ENCODE results near the gene METTL27. TPM values are rescaled to one million over a fixed set of nuclear protein-coding genes. Genes with fewer than 3 reads are reported as not detected.
"Not testable (repeated sequence)": the region's sequence is repeated elsewhere in the genome, so short reads cannot be mapped to it uniquely, and the experiment has no call there.

METTL27 gene
- total RNA-seq, 3 donors from 2014 or later = 1.6 to 10.6 (median 7.0) TPM

GRCh38 chr7:73801577-73801976 is 40.7 kb downstream of the METTL27 start:
- TF ChIP-seq POLR2AphosphoS5 (IDR thresholded peaks at IDR 0.05) (no peak), POLR2A (IDR thresholded peaks at IDR 0.05) (no peak)
- TF ChIP-seq, protein P1, sequence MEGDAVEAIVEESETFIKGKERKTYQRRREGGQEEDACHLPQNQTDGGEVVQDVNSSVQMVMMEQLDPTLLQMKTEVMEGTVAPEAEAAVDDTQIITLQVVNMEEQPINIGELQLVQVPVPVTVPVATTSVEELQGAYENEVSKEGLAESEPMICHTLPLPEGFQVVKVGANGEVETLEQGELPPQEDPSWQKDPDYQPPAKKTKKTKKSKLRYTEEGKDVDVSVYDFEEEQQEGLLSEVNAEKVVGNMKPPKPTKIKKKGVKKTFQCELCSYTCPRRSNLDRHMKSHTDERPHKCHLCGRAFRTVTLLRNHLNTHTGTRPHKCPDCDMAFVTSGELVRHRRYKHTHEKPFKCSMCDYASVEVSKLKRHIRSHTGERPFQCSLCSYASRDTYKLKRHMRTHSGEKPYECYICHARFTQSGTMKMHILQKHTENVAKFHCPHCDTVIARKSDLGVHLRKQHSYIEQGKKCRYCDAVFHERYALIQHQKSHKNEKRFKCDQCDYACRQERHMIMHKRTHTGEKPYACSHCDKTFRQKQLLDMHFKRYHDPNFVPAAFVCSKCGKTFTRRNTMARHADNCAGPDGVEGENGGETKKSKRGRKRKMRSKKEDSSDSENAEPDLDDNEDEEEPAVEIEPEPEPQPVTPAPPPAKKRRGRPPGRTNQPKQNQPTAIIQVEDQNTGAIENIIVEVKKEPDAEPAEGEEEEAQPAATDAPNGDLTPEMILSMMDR (IDR thresholded peaks at IDR 0.05) = no peak
- Histone ChIP-seq H3K27me3 (no peaks in the 10 kb centered on the region), H3K9me3 (no peaks in the 10 kb centered on the region), H3K36me3 (no peaks in the 10 kb centered on the region), H3K27ac (no peak overlapping the region), H3K4me1 (no peaks in the 10 kb centered on the region), H3K4me3 (no peak overlapping the region)
- no peak for DNase-seq (ENCODE audit: low spot score in 2 of 2)
- intact Hi-C loops (cut with DNase I; ENCODE audit: low total_unique reads) = no loop called here

DNA sequence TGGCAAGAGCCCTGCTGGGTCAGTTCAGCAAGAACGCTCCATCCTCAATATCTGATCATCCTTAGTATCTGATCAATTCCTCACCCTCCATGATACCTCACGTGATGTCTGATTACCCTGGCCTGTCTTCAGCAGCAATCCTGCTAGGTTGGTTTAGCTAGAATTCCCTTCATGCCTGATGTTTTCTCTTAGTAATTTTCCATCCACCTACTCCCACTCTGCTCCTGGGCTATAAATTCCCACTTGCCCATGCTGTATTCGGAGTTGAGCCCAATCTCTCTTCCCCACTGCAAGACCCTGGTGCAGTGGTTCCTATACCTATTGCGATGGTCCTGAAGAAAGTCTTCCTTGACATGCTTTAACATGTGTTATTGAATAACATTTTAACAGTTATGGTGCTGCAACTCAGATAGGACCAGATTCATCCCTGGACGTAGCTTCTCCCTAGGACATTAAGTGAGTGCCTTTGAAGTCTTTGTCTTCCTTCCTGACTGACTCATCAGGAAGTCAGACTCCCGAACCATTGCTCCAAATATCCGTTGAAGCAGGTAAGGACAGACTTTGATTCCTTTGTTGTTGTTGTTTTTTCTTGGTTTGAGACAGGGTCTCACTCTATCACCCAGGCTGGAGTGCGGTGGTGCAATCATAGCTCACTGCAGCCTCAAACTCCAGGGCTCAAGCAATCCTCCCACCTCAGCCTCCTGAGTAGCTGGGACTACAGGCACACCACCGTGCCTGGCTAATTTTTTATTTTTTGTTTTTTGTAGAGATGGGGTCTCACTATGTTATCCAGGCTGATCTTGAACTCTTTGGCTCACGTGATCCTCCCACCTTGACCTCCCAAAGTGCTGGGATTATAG is 42.8 kb downstream of the METTL27 start:
- H3K4me3 ChIP-seq = no peak overlapping the region
- H3K4me1 ChIP-seq = no peaks in the 10 kb centered on the region
- no peaks in the 10 kb centered on the region for H3K9me3 ChIP-seq
- intact Hi-C loops (cut with DNase I; ENCODE audit: low total_unique reads) = no loop called here
- no peaks in the 10 kb centered on the region for H3K36me3 ChIP-seq
- TF ChIP-seq POLR2A (IDR thresholded peaks at IDR 0.05) (no peak), POLR2AphosphoS5 (IDR thresholded peaks at IDR 0.05) (no peak)
- TF ChIP-seq, protein P1 (IDR thresholded peaks at IDR 0.05) = no peak
- no peaks in the 10 kb centered on the region for H3K27me3 ChIP-seq
- no peak for DNase-seq (ENCODE audit: low spot score in 2 of 2)
- no peak overlapping the region for H3K27ac ChIP-seq

- H3K36me3 ChIP-seq; H3K4me3 ChIP-seq; H3K9me3 ChIP-seq; intact Hi-C loops (cut with DNase I; ENCODE audit: low total_unique reads); H3K27ac ChIP-seq; DNase-seq (ENCODE audit: low spot score in 2 of 2); H3K4me1 ChIP-seq; H3K27me3 ChIP-seq: not testable (repeated sequence)
Observed at GRCh38 chr7:73797176-73797575, 45.1 kb downstream of the METTL27 start.

GRCh38 chr7:73796656-73797055 is 45.7 kb downstream of the METTL27 start:
- H3K4me1 ChIP-seq; DNase-seq (ENCODE audit: low spot score in 2 of 2); H3K9me3 ChIP-seq; H3K27me3 ChIP-seq; H3K27ac ChIP-seq; H3K36me3 ChIP-seq; H3K4me3 ChIP-seq; intact Hi-C loops (cut with DNase I; ENCODE audit: low total_unique reads): not testable (repeated sequence)

DNA sequence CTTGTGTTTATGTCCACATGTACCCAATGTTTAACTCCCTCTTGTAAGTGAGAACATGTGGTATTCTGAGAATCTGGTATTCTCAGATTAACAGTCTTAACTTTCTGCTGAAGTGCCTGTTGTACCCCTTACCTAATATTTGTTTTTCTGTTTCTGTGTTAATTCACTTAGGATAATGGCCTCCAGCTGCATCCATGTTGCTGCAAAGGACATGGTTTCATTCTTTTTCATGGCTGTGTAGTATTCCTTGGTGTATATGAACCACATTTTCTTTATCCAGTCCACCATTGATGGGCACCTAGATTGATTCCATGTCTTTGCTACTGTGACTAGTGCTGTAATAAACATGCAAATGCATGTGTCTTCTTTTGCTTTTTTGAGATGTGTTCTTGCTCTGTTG is 47.1 kb downstream of the METTL27 start:
- H3K27ac ChIP-seq; intact Hi-C loops (cut with DNase I; ENCODE audit: low total_unique reads): not testable (repeated sequence)

DNA sequence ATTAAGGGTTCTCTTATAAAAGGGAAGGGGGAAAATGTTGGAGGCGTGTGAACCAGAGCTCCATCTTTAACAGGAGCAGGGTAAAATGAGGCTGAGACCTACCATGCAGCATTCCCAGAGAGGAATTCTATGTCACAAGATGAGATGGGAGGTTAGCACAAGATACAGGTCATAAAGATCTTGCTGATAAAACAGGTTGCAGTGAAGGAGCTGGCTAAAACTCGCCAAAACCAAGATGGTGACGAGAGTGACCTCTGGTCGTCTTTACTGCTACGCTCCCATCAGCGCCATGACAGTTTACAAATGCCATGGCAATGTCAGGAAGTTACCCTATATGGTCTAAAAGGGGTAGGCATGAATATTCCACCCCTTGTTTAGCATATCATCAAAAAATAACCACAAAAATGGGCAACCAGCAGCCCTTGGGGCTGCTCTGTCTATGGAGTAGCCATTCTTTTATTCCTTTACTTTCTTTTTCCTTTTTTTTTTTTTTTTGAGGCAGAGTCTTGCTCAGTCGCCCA is 51.1 kb downstream of the METTL27 start:
- H3K36me3 ChIP-seq; intact Hi-C loops (cut with DNase I; ENCODE audit: low total_unique reads); H3K27ac ChIP-seq; H3K4me3 ChIP-seq; H3K9me3 ChIP-seq; H3K27me3 ChIP-seq; DNase-seq (ENCODE audit: low spot score in 2 of 2); H3K4me1 ChIP-seq: not testable (repeated sequence)

More for the DNA sequence above, 47.1 kb downstream of the METTL27 start:
- H3K4me1 ChIP-seq; DNase-seq (ENCODE audit: low spot score in 2 of 2); H3K4me3 ChIP-seq; H3K36me3 ChIP-seq; H3K9me3 ChIP-seq; H3K27me3 ChIP-seq: not testable (repeated sequence)

- DNase-seq (ENCODE audit: low spot score in 2 of 2) = no peak
- intact Hi-C loops (cut with DNase I; ENCODE audit: low total_unique reads) = no loop called here
- TF ChIP-seq, protein P1 (IDR thresholded peaks at IDR 0.05) = no peak
- TF ChIP-seq POLR2A (IDR thresholded peaks at IDR 0.05) (no peak), POLR2AphosphoS5 (IDR thresholded peaks at IDR 0.05) (no peak)
Observed at GRCh38 chr7:73789051-73789450, 53.3 kb downstream of the METTL27 start.

GRCh38 chr7:73787786-73788048 is 54.6 kb downstream of the METTL27 start:
- intact Hi-C loops (cut with DNase I; ENCODE audit: low total_unique reads); H3K36me3 ChIP-seq; H3K27ac ChIP-seq; H3K4me1 ChIP-seq; H3K4me3 ChIP-seq; DNase-seq (ENCODE audit: low spot score in 2 of 2); H3K27me3 ChIP-seq; H3K9me3 ChIP-seq: not testable (repeated sequence)

More at GRCh38 chr7:73789051-73789450, 53.3 kb downstream of the METTL27 start:
- Histone ChIP-seq H3K4me3 (no peak overlapping the region), H3K36me3 (no peaks in the 10 kb centered on the region), H3K9me3 (no peaks in the 10 kb centered on the region), H3K27ac (no peak overlapping the region), H3K27me3 (no peaks in the 10 kb centered on the region), H3K4me1 (no peaks in the 10 kb centered on the region)
